SK-N-SH (cell line): ENCODE data around the gene IKZF2. TPM values are rescaled to one million over a fixed set of nuclear protein-coding genes. Genes with fewer than 3 reads are reported as not detected.

Source experiments
- CTCF ChIA-PET: fragments of 300-600, 350-600 bp; formaldehyde crosslinking; extraction: SDS; loops from one replicate; lab custom pipeline; 2021; lab: Yijun Ruan, JAX
- POLR2A ChIA-PET: fragments of 350-600 bp; sonication (Branson Sonifier 250); formaldehyde crosslinking; extraction: SDS; loops from one replicate; lab custom pipeline; 2020; ENCODE audit warnings: antibody characterized with exemption, inconsistent platforms; lab: Yijun Ruan, JAX
- DNase-seq: peaks from one replicate; pipeline ENCODE4 v3.0.0; 2012
- H2AFZ ChIP-seq: fragments of 200-600 bp; sonication (generic); 2 replicates; pipeline ENCODE4 v1.8.1; 2016; ENCODE audit warnings: antibody characterized with exemption, mild to moderate bottlenecking, low read depth
- H3F3A ChIP-seq: fragments of 200-600 bp; sonication (generic); replicated peaks from 2 replicates; pipeline ENCODE3; 2016; ENCODE audit warnings: antibody characterized with exemption, mild to moderate bottlenecking; ENCODE audit not compliant: insufficient read depth
- H3K27ac ChIP-seq, 2 experiments: fragments of 200-500 bp in 1 of 2; fragments of 200-600 bp in 1 of 2; sonication (Bioruptor generic) in 1 of 2; sonication (generic), shearing (Covaris generic) in 1 of 2; 2 replicates each; pipeline versions ENCODE4 v1.5.1 to v1.6.1; 2014 to 2016; ENCODE audit warnings: low read depth in 2 of 2, inconsistent platforms in 1 of 2, low read length in 1 of 2, mild to moderate bottlenecking in 1 of 2, mixed read lengths in 1 of 2
- H3K27me3 ChIP-seq: fragments of 200-600 bp; sonication (generic), shearing (Covaris generic); 2 replicates; pipeline ENCODE4 v1.6.1; 2016; ENCODE audit warnings: mixed run types; ENCODE audit not compliant: insufficient read depth
- H3K36me3 ChIP-seq, 2 experiments: fragments of 200-500 bp in 1 of 2; fragments of 200-600 bp in 1 of 2; sonication (Bioruptor generic) in 1 of 2; sonication (generic) in 1 of 2; replicated peaks in 1 of 2; 2 replicates each; pipeline versions ENCODE3 to v1.5.1; 2014 to 2016; ENCODE audit warnings: low read length in 1 of 2, mild to moderate bottlenecking in 1 of 2; ENCODE audit not compliant: insufficient read depth in 2 of 2, control insufficient read depth in 1 of 2
- H3K4me1 ChIP-seq, 2 experiments: fragments of 200-500 bp in 1 of 2; fragments of 200-600 bp in 1 of 2; sonication (Bioruptor generic) in 1 of 2; sonication (generic), shearing (Covaris generic) in 1 of 2; 2 replicates each; pipeline versions ENCODE4 v1.5.1 to v1.6.1; 2014 to 2016; ENCODE audit warnings: low read depth in 1 of 2, low read length in 1 of 2, mixed run types in 1 of 2; ENCODE audit not compliant: insufficient read depth in 2 of 2, control insufficient read depth in 1 of 2
- H3K4me2 ChIP-seq: fragments of 200-600 bp; sonication (generic), shearing (Covaris generic); 2 replicates; pipeline ENCODE4 v1.6.1; 2017; ENCODE audit warnings: mixed run types
- H3K4me3 ChIP-seq, 2 experiments: fragments of 200-500 bp in 1 of 2; fragments of 200-600 bp in 1 of 2; sonication (Bioruptor generic) in 1 of 2; sonication (generic), shearing (Covaris generic) in 1 of 2; 2 replicates each; pipeline versions ENCODE4 v1.5.1 to v1.8.1; 2014 to 2016; ENCODE audit warnings: low read depth in 2 of 2, inconsistent platforms in 1 of 2, low read length in 1 of 2, mild to moderate bottlenecking in 1 of 2, mixed read lengths in 1 of 2, moderate library complexity in 1 of 2
- H3K79me2 ChIP-seq: fragments of 200-600 bp; sonication (generic); 2 replicates; pipeline ENCODE4 v1.8.1; 2017; ENCODE audit warnings: mild to moderate bottlenecking; ENCODE audit not compliant: insufficient read depth
- H3K9ac ChIP-seq: fragments of 200-600 bp; sonication (generic); 2 replicates; pipeline ENCODE4 v1.6.1; 2017; ENCODE audit warnings: mixed run types
- H3K9me2 ChIP-seq: fragments of 200-600 bp; sonication (generic); 2 replicates; pipeline ENCODE4 v1.6.1; 2017; ENCODE audit warnings: mixed run types
- H3K9me3 ChIP-seq: fragments of 200-600 bp; sonication (generic); 2 replicates; pipeline ENCODE4 v1.6.1; 2017; ENCODE audit warnings: mixed run types, mild to moderate bottlenecking, moderate library complexity
- H4K20me1 ChIP-seq: fragments of 200-600 bp; sonication (generic); 2 replicates; pipeline ENCODE4 v1.6.1; 2017; ENCODE audit warnings: mild to moderate bottlenecking, mixed run types; ENCODE audit not compliant: insufficient read depth
- CHD2 ChIP-seq: fragments of 150-350 bp; IDR thresholded peaks from 2 replicates; pipeline ENCODE4 v1.6.1; 2018; ENCODE audit warnings: low read length; ENCODE audit not compliant: partially characterized antibody
- CTCF ChIP-seq: fragments of 200-600 bp; sonication (generic); IDR thresholded peaks from 2 replicates; pipeline ENCODE4 v1.6.1; 2017; ENCODE audit warnings: antibody characterized with exemption, mild to moderate bottlenecking, moderate library complexity
- ELF1 ChIP-seq: IDR thresholded peaks from 2 replicates; pipeline ENCODE4 v1.4.0; 2012
- GABPA ChIP-seq: IDR thresholded peaks from 2 replicates; pipeline ENCODE4 v1.4.0; 2012; ENCODE audit warnings: low read depth, mild to moderate bottlenecking
- IRF3 ChIP-seq: fragments of 150-350 bp; IDR thresholded peaks from 2 replicates; pipeline ENCODE4 v1.6.1; 2016; ENCODE audit warnings: mild to moderate bottlenecking, low read depth, low read length
- JUND ChIP-seq: IDR thresholded peaks from 2 replicates; pipeline ENCODE4 v1.4.0; 2012
- MAX ChIP-seq: IDR thresholded peaks from 2 replicates; pipeline ENCODE4 v1.4.0; 2012; ENCODE audit warnings: low read depth
- NFIC ChIP-seq: IDR thresholded peaks from 2 replicates; pipeline ENCODE4 v1.4.0; 2012; ENCODE audit warnings: borderline replicate concordance
- POLR2AphosphoS5 ChIP-seq: IDR thresholded peaks from 2 replicates; pipeline ENCODE4 v1.6.1; 2012; ENCODE audit warnings: low read depth, low read length
- SIN3A ChIP-seq: IDR thresholded peaks from 2 replicates; pipeline ENCODE4 v1.6.1; 2012; ENCODE audit warnings: low read depth, mild to moderate bottlenecking, low read length, moderate library complexity, borderline replicate concordance
- TAF1 ChIP-seq: IDR thresholded peaks from 2 replicates; pipeline ENCODE4 v1.6.1; 2012; ENCODE audit warnings: low read depth, mild to moderate bottlenecking, low read length, moderate library complexity, borderline replicate concordance
- USF2 ChIP-seq: fragments of 150-350 bp; IDR thresholded peaks from 2 replicates; pipeline ENCODE4 v1.6.1; 2017; ENCODE audit warnings: antibody characterized with exemption, low read length, low read depth, borderline replicate concordance
- YY1 ChIP-seq: IDR thresholded peaks from 2 replicates; pipeline ENCODE4 v1.4.0; 2012; ENCODE audit warnings: low read depth, mild to moderate bottlenecking
- WGBS: methylation state at CpG from one replicate; pipeline ENCODE4 v1.1.6; 2017; ENCODE audit warnings: low lambda C conversion rate; 5-methylcytosine and 5-hydroxymethylcytosine counted together
- polyA plus RNA-seq, 3 experiments: library from polyadenylated mRNA; depleted of rRNA; stranded (reverse); fragments of >200 nt; gene quantifications; 2 replicates each; pipeline ENCODE4 v1.2.3, GENCODE V29; 2012

Gene IKZF2
- polyA plus RNA-seq, 1 of the 3 experiments (the other 2 are of a cell fraction), result 1.3 TPM

GRCh38 chr2:213149294-213149875, 2.0 kb downstream of the IKZF2 start:
- Histone ChIP-seq H4K20me1 (no peaks in the 10 kb centered on the region), H3K9me2 (no peaks in the 10 kb centered on the region), H3K36me3 (no peaks in the 10 kb centered on the region), H3K4me3 (peak overlapping the region; percentile 84 to 85; a peak in 3 of 4 replicates), H2AFZ (peak overlapping the region; percentile 74), H3K27ac (peak overlapping the region; percentile 45 to 60; a peak in 2 of 4 replicates), H3K79me2 (no peaks in the 10 kb centered on the region; the same call in 1 of the 2 replicates), H3K4me2 (peak overlapping the region; percentile 83), H3K9me3 (no peaks in the 10 kb centered on the region), H3K4me1 (peaks cover 4 to 5% of the 10 kb centered on the region in 2 experiments), H3K27me3 (no peaks in the 10 kb centered on the region), H3K9ac (peak overlapping the region; percentile 59; the same call in 1 of the 2 replicates), H3F3A (peaks cover 16% of the 10 kb centered on the region)
- ChIA-PET CTCF (interaction anchor here (1.9 to 5.2 kb wide), 2 partner anchors 9 to 373 kb away, joined by 5 to 73 read pairs; no protein-coding TSS in a partner anchor), POLR2A (no interaction called here)
- no peak for TF ChIP-seq NFIC
- TF ChIP-seq TAF1, result no peak
- no peak for TF ChIP-seq ELF1
- no peak for TF ChIP-seq CHD2
- TF ChIP-seq IRF3, result no peak
- no peak for TF ChIP-seq MAX
- TF ChIP-seq SIN3A, result no peak
- TF ChIP-seq YY1, result no peak
- no peak for TF ChIP-seq USF2
- no peak for TF ChIP-seq JUND
- no peak for TF ChIP-seq GABPA
- DNase-seq, result no peak
- WGBS, result 94% methylated on average over 3 of the region's 3 CpGs

GRCh38 chr2:213148572-213149261, 2.7 kb downstream of the IKZF2 start:
- CTCF ChIA-PET, result interaction anchor here (0.6 to 1.9 kb wide), 4 partner anchors 8 to 475 kb away, joined by 3 to 5 read pairs (median 4); no protein-coding TSS in a partner anchor
- no peak overlapping the region for H2AFZ ChIP-seq

More at GRCh38 chr2:213148572-213149261, 2.7 kb downstream of the IKZF2 start:
- Histone ChIP-seq H3K27me3 (no peaks in the 10 kb centered on the region), H3K4me2 (peak overlapping the region; percentile 83), H3K9me2 (no peaks in the 10 kb centered on the region), H3K27ac (no peak overlapping the region), H3K9ac (no peak overlapping the region), H3K36me3 (no peaks in the 10 kb centered on the region), H3K9me3 (no peaks in the 10 kb centered on the region), H3K79me2 (no peaks in the 10 kb centered on the region; the same call in 1 of the 2 replicates), H3F3A (peaks cover 16% of the 10 kb centered on the region), H3K4me3 (peak overlapping the region in 1 of 2 experiments; percentile 84; a peak in 2 of 4 replicates), H3K4me1 (peaks cover 0 to 4% of the 10 kb centered on the region in 2 experiments; a peak in 3 of 4 replicates), H4K20me1 (no peaks in the 10 kb centered on the region)
- TF ChIP-seq JUND (no peak), SIN3A (no peak), CTCF (no peak), IRF3 (no peak), POLR2AphosphoS5 (no peak)
- POLR2A ChIA-PET, result no interaction called here
- WGBS, result 82% methylated on average over 2 of the region's 2 CpGs
- DNase-seq, result no peak
